Rectal smooth muscle tissue (tissue), 1 donor: ENCODE data around the gene CASD1.

Source experiments
- H3K27ac ChIP-seq: one replicate; pipeline ENCODE4 v1.7.0; 2013; ENCODE audit warnings: low read depth, low read length, inconsistent platforms
- H3K27me3 ChIP-seq: one replicate; pipeline ENCODE4 v1.7.0; 2013; ENCODE audit warnings: low read length; ENCODE audit not compliant: control insufficient read depth, insufficient read depth
- H3K36me3 ChIP-seq: one replicate; pipeline ENCODE4 v1.7.0; 2013; ENCODE audit warnings: low read length; ENCODE audit not compliant: control insufficient read depth, insufficient read depth
- H3K4me1 ChIP-seq: one replicate; pipeline ENCODE4 v1.7.0; 2013; ENCODE audit warnings: low read length; ENCODE audit not compliant: control insufficient read depth, insufficient read depth
- H3K4me3 ChIP-seq: one replicate; pipeline ENCODE4 v1.7.0; 2013; ENCODE audit warnings: low read length
- H3K9ac ChIP-seq: one replicate; pipeline ENCODE4 v1.7.0; 2013; ENCODE audit warnings: low read length

CASD1 gene

DNA sequence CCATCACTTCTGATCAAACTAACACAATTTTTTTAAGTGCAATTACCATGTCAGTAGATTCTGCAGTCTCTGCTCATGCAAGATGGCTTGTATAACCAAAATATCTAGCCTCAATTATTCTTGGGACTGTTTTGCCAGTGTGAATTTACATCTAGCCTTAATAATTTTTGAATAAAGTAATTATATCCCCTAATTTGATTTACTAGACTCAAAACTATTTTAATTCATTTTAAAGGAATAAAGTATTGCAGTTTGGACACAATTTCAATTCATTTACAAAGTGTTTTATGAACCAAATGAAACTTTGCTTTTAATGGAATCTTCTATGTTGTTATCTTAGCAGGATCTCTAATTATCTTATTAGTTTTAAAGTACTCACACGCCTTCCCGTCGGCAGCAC lies 90.7 kb downstream of the CASD1 start:
- no peak overlapping the region for H3K4me3 ChIP-seq
- H3K9ac ChIP-seq = no peak overlapping the region
- no peak overlapping the region for H3K27ac ChIP-seq
- no peaks in the 10 kb centered on the region for H3K36me3 ChIP-seq
- H3K4me1 ChIP-seq = no peaks in the 10 kb centered on the region
- no peaks in the 10 kb centered on the region for H3K27me3 ChIP-seq

DNA sequence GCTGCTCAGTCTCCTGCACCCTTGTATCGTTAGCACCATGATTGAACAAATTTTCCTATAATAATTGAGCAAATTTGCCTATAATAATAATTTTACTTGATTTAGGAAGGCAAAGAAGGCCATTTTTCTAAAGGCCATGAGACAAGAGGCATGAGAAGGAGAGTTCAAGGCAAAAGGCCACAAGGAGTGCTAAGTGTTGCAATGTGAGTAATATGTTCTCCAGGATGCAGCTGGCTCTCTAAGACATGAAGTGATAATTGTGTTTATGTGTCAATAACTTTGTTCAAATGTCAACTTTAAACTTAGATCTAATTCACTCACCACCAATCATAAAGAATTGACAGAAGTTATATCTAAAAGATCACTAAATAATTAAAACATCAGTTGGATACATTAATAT lies 92.6 kb downstream of the CASD1 start:
- Histone ChIP-seq H3K4me3 (no peak overlapping the region), H3K27ac (no peak overlapping the region), H3K9ac (no peak overlapping the region), H3K4me1 (no peaks in the 10 kb centered on the region), H3K27me3 (no peaks in the 10 kb centered on the region), H3K36me3 (no peaks in the 10 kb centered on the region)

DNA sequence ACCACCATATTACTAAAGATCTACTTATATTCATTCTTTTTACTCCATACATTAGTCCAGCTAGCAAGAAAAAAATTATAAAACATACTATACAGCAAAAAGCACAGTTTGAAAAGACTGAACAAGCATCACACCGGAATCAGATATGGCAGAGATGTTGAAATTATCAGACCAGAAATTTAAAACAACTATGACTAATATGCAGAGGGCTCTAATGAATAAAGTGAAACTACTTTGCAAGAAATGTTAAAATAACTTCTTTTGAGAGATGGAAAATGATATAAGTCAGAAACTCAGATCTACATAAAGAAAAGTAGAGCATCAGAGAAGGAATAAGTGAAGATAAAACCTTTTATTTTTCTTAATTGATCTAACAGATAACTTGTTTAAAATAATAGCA lies 95.4 kb downstream of the CASD1 start:
- H3K9ac ChIP-seq = no peak overlapping the region
- H3K27me3 ChIP-seq = no peaks in the 10 kb centered on the region
- no peak overlapping the region for H3K27ac ChIP-seq
- no peaks in the 10 kb centered on the region for H3K4me1 ChIP-seq
- no peaks in the 10 kb centered on the region for H3K36me3 ChIP-seq
- H3K4me3 ChIP-seq = no peak overlapping the region
